HG02571 (cell line): ENCODE results near the gene MAP2K5.
"Not testable (repeated sequence)": the region's sequence is repeated elsewhere in the genome, so short reads cannot be mapped to it uniquely, and the experiment has no call there.

Experiments
- ATAC-seq: cut with Tn5 transposase; IDR thresholded peaks from one replicate; pipeline ENCODE4 v1.9.1; 2021; ENCODE audit warnings: mild to moderate bottlenecking, moderate library complexity; ENCODE audit not compliant: unreplicated experiment

Gene MAP2K5

GRCh38 chr15:67592245-67592644 lies 49.7 kb downstream of the MAP2K5 start:
- no peak for ATAC-seq

DNA sequence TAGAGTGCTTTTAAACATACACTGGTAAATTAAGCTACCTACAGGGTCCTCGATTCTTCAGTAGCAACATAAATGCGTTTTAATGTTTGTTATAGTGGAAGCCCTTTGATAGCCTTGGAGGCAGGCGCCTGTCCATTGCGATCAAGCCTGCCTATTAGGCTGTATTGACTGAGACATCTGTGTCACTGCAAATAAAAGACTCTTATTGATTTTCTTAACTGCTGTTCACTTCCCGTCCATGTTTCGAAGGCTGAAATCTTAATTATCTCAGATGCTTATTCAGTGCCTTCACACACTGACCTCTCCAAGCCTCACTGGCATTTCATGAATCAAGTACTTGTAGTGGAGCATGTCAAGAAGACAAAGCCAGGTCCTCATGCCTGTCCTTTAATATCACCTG lies 51.1 kb downstream of the MAP2K5 start:
- ATAC-seq = no peak

GRCh38 chr15:67594770-67595169 lies 52.3 kb downstream of the MAP2K5 start:
- no peak for ATAC-seq

DNA sequence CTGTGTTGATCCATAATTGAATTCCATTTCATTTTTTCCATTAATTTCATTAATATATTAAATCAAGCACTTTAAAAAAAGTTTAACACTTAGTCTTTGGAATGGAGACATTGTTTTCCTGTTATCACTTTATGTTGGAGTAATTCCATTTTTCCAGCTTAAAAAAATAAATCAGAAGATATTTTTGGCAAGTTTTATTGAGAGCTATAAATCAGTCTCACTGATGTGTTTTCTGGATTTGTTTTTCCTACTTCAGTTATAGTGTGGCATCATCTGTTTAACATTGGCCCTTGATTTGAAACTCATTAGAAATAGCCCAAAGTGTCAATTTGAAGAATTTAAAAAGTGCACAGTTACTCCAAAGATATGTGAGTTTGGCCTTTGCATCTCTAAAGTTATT lies 53.1 kb downstream of the MAP2K5 start:
- ATAC-seq = no peak

DNA sequence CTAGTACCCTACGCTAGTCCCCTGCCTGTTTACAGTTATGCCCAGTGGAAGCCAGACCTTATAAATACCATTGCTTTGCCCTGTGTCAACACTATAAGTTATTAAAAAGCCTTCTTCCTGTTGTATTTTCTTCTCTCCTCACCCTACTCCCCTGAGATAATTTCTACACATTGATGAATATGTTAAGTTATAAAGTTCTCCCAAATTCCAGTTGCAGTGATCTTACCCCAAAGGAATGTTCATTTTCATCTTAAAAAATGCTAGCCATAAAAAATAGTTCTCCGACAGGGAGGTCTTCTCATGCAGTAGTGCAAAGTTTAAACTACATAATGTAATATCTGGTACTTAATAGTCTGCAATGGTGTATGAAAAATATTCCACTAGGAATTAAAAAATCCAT lies 58.6 kb downstream of the MAP2K5 start:
- no peak for ATAC-seq

- no peak for ATAC-seq
Observed at GRCh38 chr15:67603063-67603462, 60.6 kb downstream of the MAP2K5 start.

DNA sequence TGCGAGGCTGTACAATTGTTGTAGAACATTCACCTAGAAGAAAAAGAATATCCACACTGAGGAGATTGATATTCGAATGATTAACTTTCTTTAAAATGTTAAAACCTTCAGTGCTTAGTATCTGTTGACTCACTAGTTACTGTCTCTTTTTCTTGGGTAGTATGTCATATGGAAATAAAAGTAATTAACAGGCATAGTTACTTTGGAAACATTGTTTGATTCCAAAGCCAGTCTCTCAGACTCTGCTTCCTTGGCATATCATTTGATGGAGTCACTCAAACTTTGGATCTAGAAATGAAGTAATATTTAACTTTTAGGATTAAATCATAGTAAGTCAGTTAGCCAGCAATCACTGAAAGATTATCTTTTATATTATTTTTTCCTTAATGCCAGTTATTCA lies 63.4 kb downstream of the MAP2K5 start:
- ATAC-seq = no peak

- ATAC-seq = no peak
Observed at GRCh38 chr15:67606742-67607141, 64.2 kb downstream of the MAP2K5 start.

DNA sequence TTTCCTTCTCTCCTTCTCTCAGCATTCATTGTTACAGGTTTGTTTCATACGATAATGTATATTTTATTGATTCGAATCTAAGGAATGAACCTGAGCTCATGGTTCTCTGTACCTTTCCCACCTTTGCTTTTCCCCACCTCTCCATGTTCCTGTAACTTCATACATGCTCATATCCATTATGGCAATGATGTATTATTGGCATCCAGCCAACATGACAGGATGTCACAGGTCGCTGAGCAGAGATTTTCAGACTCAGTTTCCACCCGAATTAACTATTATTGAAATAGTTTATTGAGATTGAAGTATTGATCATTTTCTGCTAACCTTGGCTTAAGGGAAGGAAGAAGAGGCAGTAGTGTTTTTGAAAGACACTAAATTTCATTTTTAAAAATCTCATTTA lies 64.8 kb downstream of the MAP2K5 start:
- no peak for ATAC-seq

DNA sequence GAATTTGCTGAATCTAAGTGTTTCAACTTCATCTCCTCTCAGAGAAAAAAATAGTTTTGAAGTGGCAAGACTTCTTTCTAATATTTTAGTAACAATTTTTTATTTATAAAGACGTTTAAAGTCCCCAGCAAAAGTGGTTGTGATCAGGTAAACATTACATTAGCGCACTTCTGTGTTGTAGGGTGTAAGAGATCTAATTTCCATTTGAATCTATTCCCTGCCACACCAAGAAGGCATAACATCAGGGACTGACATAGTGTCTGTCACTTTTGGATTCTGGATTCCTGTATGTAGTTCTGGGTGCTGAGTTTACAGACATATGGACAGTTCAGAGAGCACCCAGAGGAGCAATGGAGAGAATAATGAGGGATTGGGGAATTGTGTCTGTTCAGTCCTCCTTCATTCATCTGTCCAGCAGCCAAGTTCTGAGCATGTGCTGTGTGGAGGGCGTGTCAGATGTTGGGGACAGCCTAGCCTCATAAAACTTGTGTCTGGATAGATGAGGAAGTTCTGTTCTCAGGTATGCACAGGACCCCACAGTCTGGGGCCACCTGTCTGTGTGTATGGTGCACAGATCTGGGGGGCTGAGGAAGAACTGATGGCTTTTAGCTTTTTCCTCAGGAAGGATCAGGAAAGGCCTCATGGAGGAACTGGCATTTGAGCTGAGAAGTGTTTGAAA lies 65.6 kb downstream of the MAP2K5 start:
- ATAC-seq = no peak

DNA sequence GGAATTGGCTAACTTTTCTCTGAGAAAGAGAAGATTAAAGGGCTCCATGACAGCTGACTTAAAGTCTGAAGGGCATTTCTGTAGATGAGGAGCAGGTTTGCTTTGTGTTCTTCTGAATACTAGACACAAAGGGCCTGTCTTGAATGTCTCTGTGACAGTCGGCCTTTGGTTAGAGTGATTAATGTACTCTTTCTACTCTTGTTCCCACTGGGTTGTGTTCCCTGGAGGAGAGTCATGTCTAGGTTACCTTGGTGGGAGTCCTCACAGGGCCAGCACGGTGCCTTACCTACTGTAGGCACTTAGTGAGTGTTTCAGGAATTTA lies 66.1 kb downstream of the MAP2K5 start:
- no peak for ATAC-seq

DNA sequence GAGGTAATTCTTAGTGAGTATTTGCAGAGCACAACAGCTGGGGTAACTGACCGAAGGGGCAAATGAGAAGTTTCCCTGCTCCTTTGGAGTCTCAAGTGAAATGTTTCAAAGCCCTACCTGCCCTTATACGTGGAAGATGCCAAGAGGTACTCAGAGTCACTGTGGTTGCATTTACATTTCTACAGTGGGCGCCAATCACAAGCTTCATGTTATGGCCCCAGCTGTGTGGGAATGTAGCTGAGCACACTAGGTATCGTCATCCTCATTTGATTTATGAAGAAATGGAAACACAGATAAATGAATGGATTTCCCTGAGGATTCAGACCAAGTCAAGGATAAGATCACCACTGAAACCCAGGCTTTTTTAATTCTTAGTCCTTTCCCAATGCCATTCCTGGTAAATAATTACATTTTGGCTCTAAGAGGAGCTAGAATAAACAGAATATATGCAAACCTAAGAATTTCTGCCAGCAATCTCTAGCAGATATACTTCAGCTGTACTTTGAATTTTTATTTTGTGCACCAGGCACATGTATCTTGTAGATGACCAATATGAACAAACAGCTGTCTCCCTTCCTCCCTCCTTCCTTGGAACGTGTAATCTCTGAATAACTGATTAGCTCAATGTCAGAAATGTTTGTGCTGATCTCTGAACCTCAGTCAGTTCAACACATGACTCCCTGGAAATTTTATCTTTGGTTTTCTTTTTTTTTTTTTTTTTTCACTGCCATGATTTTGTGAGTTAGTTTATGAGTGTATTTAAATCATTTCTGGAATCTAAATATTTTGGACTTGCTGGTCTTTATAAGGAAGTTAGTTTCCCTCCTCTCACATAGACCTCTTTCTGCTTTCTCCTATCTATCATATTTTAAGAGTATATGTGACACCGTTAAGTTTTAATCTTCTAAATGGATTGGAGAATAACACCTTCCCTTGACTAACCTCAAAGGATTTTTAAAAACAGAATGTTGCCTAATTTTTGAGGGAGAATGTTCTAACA lies 69.2 kb downstream of the MAP2K5 start:
- ATAC-seq = no peak

DNA sequence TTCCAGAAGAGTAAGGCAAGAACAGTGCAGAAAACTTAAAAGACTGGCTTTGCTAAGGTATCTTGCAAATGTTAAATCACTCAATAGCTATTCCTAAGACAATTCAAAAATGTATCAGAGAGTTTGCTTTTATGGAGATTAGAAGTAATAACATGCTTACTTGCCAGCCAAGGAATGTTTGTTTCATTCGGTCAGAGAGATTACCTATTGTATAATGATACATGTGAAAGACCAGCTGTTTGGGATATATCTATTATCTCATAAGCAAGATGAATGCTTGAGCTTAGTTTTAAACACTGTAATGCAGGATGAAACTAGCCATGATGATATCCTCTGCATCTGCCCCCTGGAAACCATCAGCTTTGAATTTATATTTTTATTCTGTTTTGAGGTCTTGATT lies 70.7 kb downstream of the MAP2K5 start:
- ATAC-seq = no peak

GRCh38 chr15:67613708-67614107 lies 71.2 kb downstream of the MAP2K5 start:
- no peak for ATAC-seq

DNA sequence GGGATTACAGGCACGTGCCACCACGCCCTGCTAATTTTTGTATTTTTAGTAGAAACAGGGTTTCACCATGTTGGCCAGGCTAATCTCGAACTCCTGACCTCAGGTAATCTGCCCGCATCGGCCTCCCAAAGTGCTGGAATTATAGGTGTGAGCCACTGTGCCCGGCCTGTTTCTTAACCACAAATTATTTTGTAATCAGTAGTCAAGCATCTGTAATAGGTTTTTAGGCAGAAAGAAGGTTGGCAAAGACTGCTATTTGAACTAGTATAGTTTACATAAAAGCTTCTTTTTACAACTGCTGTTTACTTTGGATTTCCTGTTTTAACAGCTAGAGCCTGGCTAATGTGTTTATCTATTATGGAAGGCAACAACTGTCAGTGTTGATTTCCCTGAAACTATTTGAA lies 72.6 kb downstream of the MAP2K5 start:
- not testable (repeated sequence) for ATAC-seq

GRCh38 chr15:67618297-67618696 lies 75.8 kb downstream of the MAP2K5 start:
- no peak for ATAC-seq

DNA sequence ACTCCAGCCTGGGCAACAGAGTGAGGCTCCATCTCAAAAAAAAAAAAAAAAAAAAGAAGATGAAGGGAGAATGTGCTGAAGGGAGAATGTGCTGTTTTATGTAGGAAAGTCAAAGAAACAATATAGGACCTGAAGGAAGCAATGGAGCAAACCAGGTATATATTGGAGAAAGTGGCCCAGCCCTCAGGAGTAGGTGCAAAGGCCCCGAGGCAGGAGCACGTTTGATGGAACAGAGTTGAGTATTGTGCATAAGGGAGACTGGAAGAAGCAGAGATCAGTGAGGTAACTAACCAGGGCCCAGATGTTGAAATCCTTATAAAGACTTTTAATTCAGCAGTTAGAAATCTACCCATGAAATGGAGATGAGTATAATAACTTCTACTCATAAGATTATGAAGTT lies 79.6 kb downstream of the MAP2K5 start:
- ATAC-seq = no peak

GRCh38 chr15:67632261-67632660 lies 89.8 kb downstream of the MAP2K5 start:
- ATAC-seq = no peak

DNA sequence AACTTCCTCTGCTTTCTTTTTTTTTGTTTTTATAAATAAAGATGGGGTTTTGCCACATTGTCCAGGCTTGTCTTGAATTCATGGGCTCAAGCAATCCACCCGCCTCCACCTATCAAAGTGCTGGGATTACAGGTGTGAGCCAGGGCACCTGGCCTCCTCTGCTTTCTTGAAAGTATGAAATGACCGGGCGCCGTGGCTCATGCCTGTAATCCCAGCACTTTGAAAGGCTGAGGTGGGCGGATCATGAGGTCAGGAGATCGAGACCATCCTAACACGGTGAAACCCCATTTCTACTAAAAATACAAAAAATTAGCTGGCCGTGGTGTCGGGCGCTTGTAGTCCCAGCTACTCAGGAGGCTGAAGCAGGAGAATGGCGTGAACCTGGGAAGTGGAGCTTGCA lies 93.4 kb downstream of the MAP2K5 start:
- ATAC-seq = not testable (repeated sequence)

DNA sequence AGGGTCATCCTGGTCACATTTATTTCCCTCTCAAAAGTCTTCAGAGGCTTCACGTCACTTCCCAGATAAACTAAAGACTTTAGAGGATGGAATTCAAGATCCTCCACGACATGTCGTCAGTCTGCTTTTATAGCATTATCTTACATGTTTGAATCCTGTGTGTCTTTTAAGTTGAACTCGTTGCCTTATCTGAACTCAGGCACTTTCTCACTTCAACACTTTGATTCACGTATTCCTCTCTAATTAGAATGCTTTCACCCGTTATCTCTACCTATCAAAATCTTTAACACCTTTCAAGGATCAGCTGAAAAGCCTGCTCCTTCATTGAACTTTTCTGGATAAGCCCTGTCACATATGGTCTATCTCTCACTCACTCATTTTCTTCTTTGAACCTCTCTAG lies 97.1 kb downstream of the MAP2K5 start:
- no peak for ATAC-seq

DNA sequence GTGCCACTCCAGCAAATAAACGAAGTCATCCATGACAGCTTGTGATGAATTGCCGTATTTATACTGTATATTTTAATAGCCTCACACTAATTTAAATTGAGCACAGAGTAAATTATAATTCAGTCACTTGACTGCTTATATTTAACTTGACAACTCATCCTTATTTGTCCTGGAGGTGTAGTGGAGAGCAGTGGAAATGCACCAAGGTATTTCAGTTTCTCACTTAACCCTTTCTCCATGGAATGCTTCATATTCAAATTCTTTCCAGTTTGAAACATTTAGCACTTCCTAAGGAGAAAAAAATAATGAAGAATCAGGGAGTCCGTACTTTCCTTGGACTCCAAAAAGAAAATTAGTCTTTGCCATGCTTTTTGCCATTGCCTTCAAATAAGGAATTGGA lies 99.0 kb downstream of the MAP2K5 start:
- no peak for ATAC-seq

DNA sequence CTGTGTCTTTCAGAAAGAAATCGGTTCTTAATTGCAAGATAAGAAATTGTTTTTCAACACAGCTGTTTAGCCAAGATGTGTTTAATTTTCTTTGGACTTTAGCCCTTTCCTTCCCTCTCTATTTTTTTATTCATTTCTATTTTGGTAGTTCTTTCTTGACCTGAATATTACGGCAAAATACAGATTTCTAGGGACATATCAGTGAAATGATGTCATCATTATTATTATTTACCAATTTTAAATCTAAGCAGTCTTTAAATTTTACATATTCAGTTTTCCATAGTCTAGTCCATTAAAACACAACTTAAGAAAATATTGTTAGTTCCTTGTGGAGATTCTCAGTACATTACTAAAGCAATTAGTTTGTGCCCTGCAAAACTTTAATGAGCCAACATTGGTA lies 104.3 kb downstream of the MAP2K5 start:
- ATAC-seq = no peak
